Right ventricle myocardium superior (tissue), 1 donor: ENCODE measurements around the gene STX18. TPM values are rescaled to one million over a fixed set of nuclear protein-coding genes. Genes with fewer than 3 reads are reported as not detected.

Experiments
- ATAC-seq: fragments of 200-7000 bp; cut with Tn5 transposase; one replicate; pipeline ENCODE4 v1.9.1; 2020; ENCODE audit warnings: mild to moderate bottlenecking; ENCODE audit not compliant: poor library complexity
- DNase-seq: peaks from one replicate; pipeline ENCODE4 v3.0.0-alpha.2; 2020
- intact Hi-C: fragments of 100-400 bp; cut with DNase I; formaldehyde crosslinking; loops from one replicate; pipeline ENCODE4 v1.11.2; 2022
- total RNA-seq: library from RNA; stranded (reverse); fragmentation: NEBNext Ultra II Directional; extraction: Animal tissue kit (Norgen Biotek cat#: 25700); gene quantifications from one replicate; pipeline ENCODE4 v1.2.1, GENCODE V29; 2021
- donor health status: DM: no; HTN: yes; CAD: no; lungs with severe emphysema.

Gene STX18
- total RNA-seq, 1 donor from 2014 or later = 16.0 TPM

DNA sequence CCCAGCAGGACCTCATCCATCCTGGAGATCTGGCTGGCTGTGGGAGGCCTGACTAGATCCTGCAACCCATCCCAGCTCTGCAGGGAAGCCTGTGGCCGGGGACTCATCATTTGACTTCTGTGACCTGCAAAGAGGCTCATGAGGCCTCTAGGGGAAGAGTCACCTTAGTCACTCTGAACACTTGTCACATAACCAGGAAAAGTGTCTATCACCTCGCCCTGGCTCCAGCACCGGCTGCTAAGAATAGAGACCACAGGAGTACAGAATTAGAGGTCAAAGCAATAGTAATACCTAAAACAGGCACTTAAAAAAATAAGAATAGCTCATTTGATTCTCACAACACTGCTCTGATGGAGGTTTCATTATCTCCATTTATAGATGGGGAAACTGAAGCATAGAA is 158.8 kb downstream of the STX18 start:
- intact Hi-C loops = no loop called here
- DNase-seq (peak; percentile 58), ATAC-seq (peak; percentile 69)

DNA sequence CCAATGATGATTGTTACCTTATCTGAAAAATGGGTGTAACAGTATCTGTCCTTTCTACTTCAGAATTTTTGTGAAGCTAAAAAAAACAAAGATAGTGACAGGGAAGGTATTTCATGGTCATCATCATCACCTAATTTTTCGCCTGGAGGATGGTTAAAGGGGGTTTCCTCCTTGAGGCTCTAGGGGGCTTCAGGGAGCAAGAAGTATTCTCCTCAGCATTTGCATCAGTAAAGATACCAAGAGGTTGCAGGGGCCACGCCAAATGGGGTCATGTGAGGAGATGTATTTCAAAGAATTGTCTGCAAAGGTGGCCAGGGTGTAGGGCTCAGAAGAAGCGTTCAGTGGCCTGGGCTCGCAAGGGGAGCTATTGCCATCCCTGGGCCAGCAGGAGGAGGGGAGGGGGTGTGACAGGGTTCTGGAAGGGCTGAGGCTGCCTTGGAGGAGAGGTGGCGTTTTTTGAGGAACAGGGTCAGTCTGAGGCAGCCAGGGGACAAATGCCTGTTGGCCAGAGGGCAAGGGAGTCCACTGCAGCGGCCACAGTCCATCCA is 162.2 kb downstream of the STX18 start:
- intact Hi-C loops = no loop called here
- ATAC-seq (no peak), DNase-seq (no peak)

DNA sequence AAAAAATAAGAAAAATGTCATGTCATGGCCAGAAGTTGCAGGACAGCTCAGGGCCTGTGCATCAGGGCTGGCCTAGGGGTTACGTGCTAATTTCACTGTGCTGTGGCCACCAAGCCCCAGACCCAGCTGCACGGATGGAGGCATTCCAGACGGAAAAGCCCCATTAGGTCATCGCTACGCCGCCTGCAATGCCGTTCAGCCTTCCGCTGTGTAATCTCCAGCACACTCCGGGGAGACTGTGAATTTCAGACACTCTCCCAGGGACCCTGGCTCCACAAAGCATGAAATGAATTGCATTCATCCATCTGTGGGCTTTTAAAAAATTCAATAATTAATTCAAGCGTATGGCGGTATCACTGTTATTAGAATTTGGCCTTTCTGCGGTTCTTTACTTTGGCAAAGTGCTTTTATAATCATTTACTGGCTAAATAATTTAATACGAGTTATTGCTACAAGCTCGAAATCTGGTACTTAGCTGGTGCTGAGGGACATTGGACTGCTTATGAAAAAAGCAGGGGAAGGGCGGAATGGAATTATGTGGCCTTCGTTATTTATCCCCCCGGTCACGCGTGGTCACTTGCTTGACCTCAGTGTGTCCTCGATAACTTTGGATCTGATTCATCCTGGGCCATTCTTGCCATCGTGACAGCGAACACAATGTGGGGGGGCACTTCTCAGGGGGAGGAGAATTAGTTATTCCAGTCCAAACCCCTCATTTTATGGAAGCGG is 164.0 kb downstream of the STX18 start:
- intact Hi-C loops = no loop called here
- ATAC-seq (peak; percentile 56), DNase-seq (no peak)

DNA sequence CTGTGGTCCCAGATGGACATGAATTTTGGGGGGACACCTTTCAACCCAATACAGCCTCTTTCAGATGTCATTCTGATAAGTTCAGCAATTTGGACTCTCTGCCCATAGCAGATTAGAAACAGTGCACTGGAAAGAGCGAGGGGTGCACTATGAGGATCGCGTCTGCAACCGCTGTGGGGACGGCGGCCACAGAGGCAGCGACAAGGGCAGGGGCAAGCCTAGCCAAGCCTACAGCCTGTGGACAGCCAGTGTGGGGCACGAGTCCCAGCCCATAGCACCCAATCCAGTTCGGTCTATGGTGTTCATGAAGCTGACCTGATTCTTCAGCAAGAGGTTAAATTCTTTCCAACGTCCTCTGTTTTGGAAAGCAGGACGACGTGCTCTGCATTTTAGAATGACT is 164.7 kb downstream of the STX18 start:
- intact Hi-C loops = no loop called here
- DNase-seq (no peak), ATAC-seq (no peak)

DNA sequence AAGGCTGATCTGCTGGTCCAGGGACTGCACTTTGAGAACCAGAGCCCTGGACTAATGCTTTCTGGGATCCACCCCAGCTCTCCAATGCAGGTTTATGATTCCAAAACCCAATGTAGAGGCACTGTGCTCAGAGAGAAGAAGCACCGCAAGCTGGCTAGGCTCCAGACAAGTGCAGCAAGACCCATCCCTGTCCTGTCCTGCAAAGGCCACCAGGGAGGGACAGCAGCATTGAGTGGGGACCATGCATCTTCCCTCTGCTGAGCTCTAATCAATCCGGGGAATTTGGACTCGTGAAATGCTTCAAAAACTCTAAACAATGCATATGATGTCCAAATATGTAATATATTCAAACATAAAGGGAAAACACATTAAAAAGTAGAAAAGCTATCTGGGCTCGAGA is 165.8 kb downstream of the STX18 start:
- no peak for ATAC-seq
- no peak for DNase-seq
- intact Hi-C loops = no loop called here

DNA sequence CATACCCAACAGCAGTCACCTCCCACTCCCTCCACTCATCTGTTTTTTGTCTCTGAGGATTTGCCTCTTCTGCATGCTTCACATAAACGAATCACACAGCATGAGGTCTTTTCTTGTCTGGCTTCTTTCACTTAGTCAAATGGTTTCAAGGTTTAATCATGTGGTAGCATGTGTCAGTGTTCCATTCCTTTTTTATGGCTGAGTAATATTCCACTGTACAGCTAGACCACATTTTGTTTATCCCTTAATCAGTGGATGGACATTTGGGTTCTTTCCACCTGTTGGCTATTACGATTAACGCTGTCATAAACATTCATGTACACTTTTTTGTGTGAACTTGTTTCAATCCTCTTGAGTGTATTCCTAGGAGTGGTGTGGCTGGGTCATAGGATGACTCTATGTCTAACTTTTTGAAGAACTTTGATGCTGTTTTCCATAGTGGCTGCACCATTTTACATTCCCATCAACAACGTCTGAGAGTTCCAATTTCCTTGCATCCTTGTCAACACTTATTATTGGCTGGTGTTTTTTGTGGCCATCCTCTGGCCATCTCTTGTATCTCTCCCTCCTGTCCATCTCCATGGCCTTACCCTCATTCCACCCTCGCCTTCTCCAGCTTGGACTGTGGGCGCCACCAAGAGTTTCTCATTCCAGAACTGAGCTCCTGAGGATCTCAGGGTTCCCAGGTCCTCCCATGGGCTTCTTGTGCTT is 167.3 kb downstream of the STX18 start:
- intact Hi-C loops = no loop called here
- ATAC-seq (no peak), DNase-seq (no peak)

Other genes starting within 250 kb of the STX18 start
- 6.8 TPM for gene NSG1, start 154.9 kb downstream of the STX18 start, total RNA-seq